GM19455 (cell line): Measurements from ENCODE around the gene OBSCN.

Experiments used
- ATAC-seq: cut with Tn5 transposase; IDR thresholded peaks from one replicate; pipeline ENCODE4 v1.9.1; 2021; ENCODE audit not compliant: unreplicated experiment

The OBSCN gene

GRCh38 chr1:228374711-228375577 lies 167.1 kb downstream of the OBSCN start:
- no peak for ATAC-seq

- ATAC-seq, result no peak
Observed at GRCh38 chr1:228375578-228376261, 167.9 kb downstream of the OBSCN start.

GRCh38 chr1:228376262-228376628 lies 168.4 kb downstream of the OBSCN start:
- no peak for ATAC-seq

- no peak for ATAC-seq
Observed at GRCh38 chr1:228376651-228377631, 169.1 kb downstream of the OBSCN start.

GRCh38 chr1:228377664-228378089 lies 169.8 kb downstream of the OBSCN start:
- ATAC-seq, result no peak

- ATAC-seq, result no peak
Observed at GRCh38 chr1:228378090-228378872, 170.4 kb downstream of the OBSCN start.

GRCh38 chr1:228378873-228379460 lies 171.1 kb downstream of the OBSCN start:
- no peak for ATAC-seq

- ATAC-seq, result no peak
Observed at GRCh38 chr1:228379666-228380065, 171.8 kb downstream of the OBSCN start.

- ATAC-seq, result no peak
Observed at GRCh38 chr1:228381356-228381755, 173.5 kb downstream of the OBSCN start.

GRCh38 chr1:228383773-228384172 lies 175.9 kb downstream of the OBSCN start:
- no peak for ATAC-seq

GRCh38 chr1:228385232-228385631 lies 177.4 kb downstream of the OBSCN start:
- no peak for ATAC-seq

- ATAC-seq, result no peak
Observed at GRCh38 chr1:228387321-228387720, 179.5 kb downstream of the OBSCN start.

GRCh38 chr1:228390649-228391048 lies 182.8 kb downstream of the OBSCN start:
- ATAC-seq, result no peak

GRCh38 chr1:228391411-228392020 lies 183.7 kb downstream of the OBSCN start:
- ATAC-seq, result no peak

- ATAC-seq, result no peak
Observed at GRCh38 chr1:228392111-228392936, 184.5 kb downstream of the OBSCN start.

GRCh38 chr1:228393268-228393701 lies 185.4 kb downstream of the OBSCN start:
- ATAC-seq, result no peak

GRCh38 chr1:228393811-228394570 lies 186.1 kb downstream of the OBSCN start:
- ATAC-seq, result no peak
